Ovary (tissue), 9 donors: ENCODE results near the gene ASH1L. TPM values are rescaled to one million over a fixed set of nuclear protein-coding genes. Genes with fewer than 3 reads are reported as not detected.
"Not testable (repeated sequence)": the region's sequence is repeated elsewhere in the genome, so short reads cannot be mapped to it uniquely, and the experiment has no call there.

Experiments used
- DNase-seq, 5 donors: peaks; one replicate each; pipeline ENCODE4 v3.0.0-alpha.2; 2019 to 2020
- H3K27ac ChIP-seq, 2 donors: fragments of 200-600 bp; one replicate each; pipeline versions ENCODE4 v1.5.1 to v1.8.0; 2019 to 2022
- H3K27me3 ChIP-seq: fragments of 200-600 bp; one replicate; pipeline ENCODE4 v1.8.0; 2022
- H3K36me3 ChIP-seq: fragments of 200-600 bp; sonication (generic); one replicate; pipeline ENCODE4 v1.5.1; 2019
- H3K4me1 ChIP-seq: one replicate; pipeline ENCODE4 v1.8.1; 2013; ENCODE audit warnings: mild to moderate bottlenecking, moderate library complexity; ENCODE audit not compliant: insufficient read depth
- H3K4me3 ChIP-seq: fragments of 200-600 bp; sonication (generic); one replicate; pipeline ENCODE4 v1.5.1; 2017
- H3K9me3 ChIP-seq, 2 donors: fragments of 200-600 bp in 1 of 2; sonication (generic) in 1 of 2; one replicate each; pipeline versions ENCODE4 v1.5.1 to v1.8.1; 2013 to 2019; ENCODE audit warnings: mild to moderate bottlenecking in 1 of 2, moderate library complexity in 1 of 2
- CTCF ChIP-seq, 3 donors: fragments of 450-650 bp in 2 of 3; fragments of 200-600 bp in 1 of 3; IDR thresholded peaks; one replicate each; pipeline versions ENCODE4 v1.5.1 to v1.8.0; 2016 to 2022; ENCODE audit warnings: antibody characterized with exemption in 3 of 3, mild to moderate bottlenecking in 1 of 3
- EP300 ChIP-seq: sonication (generic); formaldehyde crosslinking; IDR thresholded peaks from one replicate; pipeline ENCODE4 v1.6.1; 2017; ENCODE audit warnings: antibody characterized with exemption
- POLR2A ChIP-seq: fragments of 450-650 bp; IDR thresholded peaks from one replicate; pipeline ENCODE4 v1.6.1; 2017; ENCODE audit warnings: antibody characterized with exemption, mild to moderate bottlenecking, moderate library complexity
- WGBS, 3 donors: extraction: QIAGEN DNeasy Blood & Tissue Kit in 1 of 3; methylation state at CpG; one replicate each; pipeline versions ENCODE4 v1.1.5 to v1.1.7; 2013 to 2017; 5-methylcytosine and 5-hydroxymethylcytosine counted together
- intact Hi-C, 4 donors: fragments of 100-400 bp; cut with DNase I; formaldehyde crosslinking; loops; one replicate each; pipeline versions ENCODE4 v1.11.0 to v1.15.1; 2022 to 2023
- polyA plus RNA-seq, 2 donors: library from polyadenylated mRNA; stranded (reverse); fragments of 200-250 nt in 1 of 2; fragments of 350-450 nt in 1 of 2; fragmentation: Illumina TruSeq in 1 of 2; extraction: RNeasy Lipid Tissue Mini Kit (QIAGEN cat#74804) in 1 of 2; gene quantifications; one replicate each; pipeline ENCODE4 v1.2.3, GENCODE V29; 2013 to 2014
- total RNA-seq, 7 donors: library from RNA; depleted of rRNA in 2 of 7; stranded (reverse); fragments of >200 nt in 2 of 7; fragmentation: NEBNext Ultra II Directional in 3 of 7; extraction: Animal tissue kit (Norgen Biotek cat#: 25700) in 3 of 7; gene quantifications; one replicate each; pipeline versions ENCODE4 v1.1.0 to v1.2.4, GENCODE V29; 2016 to 2023
- donor health status: DM: no; HTN: no; CAD: no; lungs with moderate emphysema.
- donor health status: DM: no; HTN: no; CAD: no.
- donor health status: Bipolar disorder and iron deficiency.
- donor health status: DM: yes; HTN: yes; CAD: no.
- donor health status: DM: no; HTN: no; CAD: no.
- donor health status: DM: yes; HTN: yes; CAD: no.

The ASH1L gene
- total and polyA plus RNA-seq, 9 donors: 16.2 to 98.4 (median 63.8) TPM

DNA sequence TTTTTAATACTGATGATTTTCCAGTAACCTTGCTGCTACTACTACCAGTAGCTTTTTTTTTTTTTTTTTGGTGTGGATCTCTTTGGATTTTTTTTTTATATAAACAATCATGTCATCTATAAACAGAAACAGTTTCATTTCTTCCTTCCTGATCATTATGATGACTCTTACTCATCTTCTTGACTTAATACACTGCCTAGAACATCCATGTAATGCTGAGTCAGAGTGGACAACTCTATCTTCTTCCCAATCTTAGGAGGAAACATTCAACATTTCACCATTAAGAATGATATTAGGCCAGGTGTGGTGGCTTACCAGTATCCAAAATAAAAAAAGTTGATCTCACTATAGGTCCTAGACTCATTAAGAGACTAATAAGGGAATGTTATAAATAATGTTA, 172.8 kb downstream of the ASH1L start:
- no peak for DNase-seq
- no peak for TF ChIP-seq CTCF (IDR thresholded peaks at IDR 0.05)
- no peak for TF ChIP-seq EP300
- TF ChIP-seq POLR2A: no peak
- Histone ChIP-seq H3K27me3 (no peaks in the 10 kb centered on the region), H3K4me1 (peaks cover 1% of the 10 kb centered on the region), H3K9me3 (no peaks in the 10 kb centered on the region), H3K27ac (no peak overlapping the region), H3K36me3 (no peaks in the 10 kb centered on the region), H3K4me3 (no peak overlapping the region)
- intact Hi-C loops: no loop called here

DNA sequence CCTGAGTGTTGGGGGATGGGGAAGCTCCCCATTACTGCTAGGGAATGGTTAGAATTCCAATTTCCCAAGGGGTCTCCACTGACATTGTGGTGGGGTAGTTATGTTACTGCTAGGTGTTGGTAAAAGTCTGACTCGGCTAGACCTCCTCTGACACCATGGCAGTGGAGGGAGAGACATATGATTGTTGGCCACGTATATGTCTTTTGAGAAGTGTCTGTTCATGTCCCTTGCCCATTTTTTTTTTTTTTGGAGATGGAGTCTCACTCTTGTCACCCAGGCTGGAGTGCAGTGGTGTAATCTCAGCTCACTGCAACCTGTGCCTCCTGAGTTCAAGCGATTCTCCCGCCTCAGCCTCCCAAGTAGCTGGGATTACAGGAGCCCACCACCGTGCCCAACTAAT, 176.8 kb downstream of the ASH1L start:
- H3K27me3 ChIP-seq, H3K4me1 ChIP-seq, intact Hi-C loops, H3K9me3 ChIP-seq, H3K4me3 ChIP-seq, H3K27ac ChIP-seq, DNase-seq, H3K36me3 ChIP-seq: not testable (repeated sequence)
- 97 to 100% (median 99%) methylated on average over 5 of the region's 5 CpGs for WGBS, 3 donors

GRCh38 chr1:155383406-155383805, 179.2 kb downstream of the ASH1L start:
- Histone ChIP-seq H3K4me1 (no peaks in the 10 kb centered on the region), H3K9me3 (no peaks in the 10 kb centered on the region), H3K4me3 (no peak overlapping the region), H3K36me3 (no peaks in the 10 kb centered on the region), H3K27me3 (no peaks in the 10 kb centered on the region), H3K27ac (no peak overlapping the region)
- no peak for DNase-seq
- 91 to 97% (median 93%) methylated on average over 1 of the region's 1 CpG for WGBS, 3 donors
- TF ChIP-seq CTCF (IDR thresholded peaks at IDR 0.05): no peak
- no peak for TF ChIP-seq EP300
- no peak for TF ChIP-seq POLR2A
- intact Hi-C loops: no loop called here

GRCh38 chr1:155379631-155380090, 182.9 kb downstream of the ASH1L start:
- Histone ChIP-seq H3K4me1 (no peaks in the 10 kb centered on the region), H3K27ac (no peak overlapping the region), H3K9me3 (no peaks in the 10 kb centered on the region), H3K27me3 (no peaks in the 10 kb centered on the region), H3K4me3 (no peak overlapping the region), H3K36me3 (no peaks in the 10 kb centered on the region)
- DNase-seq: no peak
- intact Hi-C loops: no loop called here
- TF ChIP-seq EP300 (no peak), POLR2A (no peak), CTCF (IDR thresholded peaks at IDR 0.05) (no peak)

DNA sequence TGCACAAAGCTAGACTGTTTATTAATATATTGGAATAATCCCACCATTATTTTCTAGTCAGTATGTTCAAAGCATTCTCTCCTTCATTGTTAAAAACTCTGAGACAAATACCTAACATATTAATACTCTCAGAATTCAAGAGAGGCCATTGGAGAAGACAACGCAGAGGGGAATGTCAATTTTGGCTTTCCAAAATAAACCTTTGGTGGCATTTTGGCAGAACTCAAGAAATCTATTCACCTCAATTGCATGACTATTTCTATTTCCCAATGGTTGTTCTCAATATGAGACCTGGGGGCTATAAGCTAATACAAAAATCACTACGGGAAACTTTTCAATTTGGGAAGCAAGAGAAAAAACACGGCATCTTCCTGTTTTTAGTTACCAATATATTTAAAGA, 183.4 kb downstream of the ASH1L start:
- no peak for TF ChIP-seq POLR2A
- no peak for TF ChIP-seq EP300
- TF ChIP-seq CTCF (IDR thresholded peaks at IDR 0.05): no peak
- 3 to 5% (median 5%) methylated on average over 3 of the region's 3 CpGs for WGBS, 3 donors
- Histone ChIP-seq H3K27ac (no peak overlapping the region), H3K27me3 (no peaks in the 10 kb centered on the region), H3K36me3 (no peaks in the 10 kb centered on the region), H3K9me3 (no peaks in the 10 kb centered on the region), H3K4me3 (no peak overlapping the region), H3K4me1 (no peaks in the 10 kb centered on the region)
- intact Hi-C loops: no loop called here
- DNase-seq: no peak
